Spleen (tissue), 11 donors: ENCODE data around the gene AEBP2. TPM values are rescaled to one million over a fixed set of nuclear protein-coding genes. Genes with fewer than 3 reads are reported as not detected.

Experiments used
- DNase-seq: peaks from one replicate; pipeline ENCODE4 v3.0.0-alpha.2; 2020
- H3K27ac ChIP-seq, 8 donors: fragments of 200-600 bp; sonication (generic) in 7 of 8; 1 replicate in 4 of 8; 2 replicates in 4 of 8; pipeline versions ENCODE4 v1.5.0 to v1.8.0; 2016 to 2021; ENCODE audit warnings: inconsistent platforms in 4 of 8, mild to moderate bottlenecking in 4 of 8, moderate library complexity in 1 of 8
- H3K27me3 ChIP-seq, 7 donors: fragments of 200-600 bp; sonication (generic) in 6 of 7; replicated peaks in 1 of 7; 1 replicate in 4 of 7; 2 replicates in 3 of 7; pipeline versions ENCODE4 v1.5.0 to v1.8.0; 2016 to 2021; ENCODE audit warnings: inconsistent platforms in 3 of 7, mild to moderate bottlenecking in 1 of 7
- H3K36me3 ChIP-seq, 6 donors: fragments of 200-600 bp; sonication (generic) in 5 of 6; 1 replicate in 4 of 6; 2 replicates in 2 of 6; pipeline versions ENCODE4 v1.5.0 to v1.8.0; 2016 to 2021; ENCODE audit warnings: inconsistent platforms in 2 of 6
- H3K4me1 ChIP-seq, 6 donors: fragments of 200-600 bp; sonication (generic) in 5 of 6; 1 replicate in 3 of 6; 2 replicates in 3 of 6; pipeline versions ENCODE4 v1.5.0 to v1.8.0; 2016 to 2021; ENCODE audit warnings: inconsistent platforms in 3 of 6
- H3K4me3 ChIP-seq, 8 donors: fragments of 200-600 bp; sonication (generic) in 7 of 8; 1 replicate in 4 of 8; 2 replicates in 4 of 8; pipeline versions ENCODE4 v1.5.0 to v1.8.0; 2016 to 2021; ENCODE audit warnings: inconsistent platforms in 4 of 8, mild to moderate bottlenecking in 4 of 8, moderate library complexity in 2 of 8
- H3K9me3 ChIP-seq, 8 donors: fragments of 200-600 bp; sonication (generic) in 7 of 8; 1 replicate in 4 of 8; 2 replicates in 4 of 8; pipeline versions ENCODE4 v1.5.0 to v1.8.0; 2016 to 2021; ENCODE audit warnings: inconsistent platforms in 4 of 8
- CTCF ChIP-seq, 11 experiments: fragments of 200-600 bp in 7 of 11; fragments of 450-650 bp in 4 of 11; sonication (generic) in 4 of 11; IDR thresholded peaks in 8 of 11; conservative IDR thresholded peaks in 3 of 11; 1 replicate in 7 of 11; 2 replicates in 4 of 11; pipeline versions ENCODE4 v1.4.0 to v1.8.0; 2016 to 2021; ENCODE audit warnings: antibody characterized with exemption in 11 of 11, inconsistent platforms in 4 of 11, mild to moderate bottlenecking in 1 of 11
- POLR2A ChIP-seq, 3 donors: fragments of 450-650 bp; IDR thresholded peaks; one replicate each; pipeline ENCODE4 v1.5.1; 2017; ENCODE audit warnings: antibody characterized with exemption in 3 of 3, mild to moderate bottlenecking in 1 of 3
- POLR2AphosphoS5 ChIP-seq, 3 donors: sonication (generic); formaldehyde crosslinking; IDR thresholded peaks; one replicate each; pipeline ENCODE4 v1.5.1; 2017; ENCODE audit warnings: antibody characterized with exemption in 3 of 3
- WGBS, 5 donors: extraction: QIAGEN DNeasy Blood & Tissue Kit in 3 of 5; methylation state at CpG; one replicate each; pipeline versions ENCODE4 v1.1.5 to v1.1.7; 2013 to 2018; 5-methylcytosine and 5-hydroxymethylcytosine counted together
- intact Hi-C: fragments of 100-400 bp; cut with DNase I; formaldehyde crosslinking; loops from one replicate; pipeline ENCODE4 v1.15.0; 2023; ENCODE audit warnings: low total_unique reads
- polyA plus RNA-seq, 3 donors: library from polyadenylated mRNA; stranded (reverse); fragments of 200-250 nt; gene quantifications; one replicate each; pipeline ENCODE4 v1.2.1, GENCODE V29; 2013
- total RNA-seq, 7 donors: library from RNA; depleted of rRNA in 3 of 7; stranded (reverse); fragments of >200 nt in 3 of 7; fragmentation: NEBNext Ultra II Directional in 4 of 7; extraction: Animal tissue kit (Norgen Biotek cat#: 25700) in 4 of 7; gene quantifications; one replicate each; pipeline versions ENCODE4 v1.1.0 to v1.2.1, GENCODE V29; 2016 to 2021
- donor health status: healthy with polysubstance abuse.
- donor health status: DM: no; HTN: no; CAD: no; lungs with moderate emphysema.
- donor health status: DM: no; HTN: no; CAD: no.
- donor health status: Bipolar disorder and iron deficiency.
- donor health status: healthy.
- donor health status: DM: no; HTN: no; CAD: no.
- donor health status: DM: yes; HTN: yes; CAD: no.

AEBP2 gene
- total and polyA plus RNA-seq, 10 donors, result 11.4 to 53.4 (median 42.0) TPM

GRCh38 chr12:19447386-19447785 lies 8.1 kb downstream of the AEBP2 start:
- Histone ChIP-seq H3K36me3 (peaks cover 0 to 22% (median 0%) of the 10 kb centered on the region in 6 donors), H3K27me3 (no peaks in the 10 kb centered on the region), H3K4me3 (no peak overlapping the region), H3K27ac (no peak overlapping the region), H3K9me3 (no peaks in the 10 kb centered on the region), H3K4me1 (peaks cover 23 to 100% (median 61%) of the 10 kb centered on the region in 6 donors)
- WGBS, 5 donors, result 87 to 91% (median 88%) methylated on average over 8 of the region's 8 CpGs
- intact Hi-C loops, result no loop called here
- TF ChIP-seq CTCF (IDR thresholded peaks at IDR 0.05 in 8 of 11, conservative IDR thresholded peaks at IDR 0.05 in 3 of 11), result no peak
- no peak for TF ChIP-seq POLR2AphosphoS5 (IDR thresholded peaks at IDR 0.05)
- TF ChIP-seq POLR2A (IDR thresholded peaks at IDR 0.05), result no peak
- DNase-seq, result no peak

- H3K4me3 ChIP-seq, result no peak overlapping the region
- DNase-seq, result no peak
- no peaks in the 10 kb centered on the region for H3K9me3 ChIP-seq
- H3K4me1 ChIP-seq, result peaks cover 10 to 98% (median 45%) of the 10 kb centered on the region in 6 donors
- peak overlapping the region in 1 of 8 donors; percentile 12 for H3K27ac ChIP-seq
- 89 to 96% (median 93%) methylated on average over 4 of the region's 4 CpGs for WGBS, 5 donors
- TF ChIP-seq CTCF (IDR thresholded peaks at IDR 0.05 in 8 of 11, conservative IDR thresholded peaks at IDR 0.05 in 3 of 11) (no peak), POLR2A (IDR thresholded peaks at IDR 0.05) (no peak), POLR2AphosphoS5 (IDR thresholded peaks at IDR 0.05) (no peak)
- no peaks in the 10 kb centered on the region for H3K27me3 ChIP-seq
- peaks cover 0 to 11% (median 0%) of the 10 kb centered on the region in 6 donors for H3K36me3 ChIP-seq
- intact Hi-C loops, result no loop called here
Observed at GRCh38 chr12:19449814-19450213, 10.5 kb downstream of the AEBP2 start.

- Histone ChIP-seq H3K4me1 (peaks cover 9 to 96% (median 42%) of the 10 kb centered on the region in 6 donors), H3K27ac (peak overlapping the region in 1 of 8 donors; percentile 12), H3K36me3 (peaks cover 0 to 6% (median 0%) of the 10 kb centered on the region in 6 donors), H3K4me3 (no peak overlapping the region), H3K9me3 (no peaks in the 10 kb centered on the region), H3K27me3 (no peaks in the 10 kb centered on the region)
- WGBS, 5 donors, result 71 to 83% (median 76%) methylated on average over 4 of the region's 4 CpGs
- intact Hi-C loops, result no loop called here
- TF ChIP-seq POLR2A (IDR thresholded peaks at IDR 0.05) (no peak), POLR2AphosphoS5 (IDR thresholded peaks at IDR 0.05) (no peak), CTCF (IDR thresholded peaks at IDR 0.05 in 8 of 11, conservative IDR thresholded peaks at IDR 0.05 in 3 of 11) (no peak)
- no peak for DNase-seq
Observed at GRCh38 chr12:19450362-19450761, 11.1 kb downstream of the AEBP2 start.

GRCh38 chr12:19451196-19451595 lies 11.9 kb downstream of the AEBP2 start:
- no peaks in the 10 kb centered on the region for H3K9me3 ChIP-seq
- H3K27ac ChIP-seq, result peak overlapping the region in 1 of 8 donors; percentile 14
- TF ChIP-seq CTCF (IDR thresholded peaks at IDR 0.05 in 8 of 11, conservative IDR thresholded peaks at IDR 0.05 in 3 of 11) (no peak), POLR2AphosphoS5 (IDR thresholded peaks at IDR 0.05) (no peak), POLR2A (IDR thresholded peaks at IDR 0.05) (no peak)
- intact Hi-C loops, result no loop called here
- 56 to 83% (median 70%) methylated on average over 6 of the region's 6 CpGs for WGBS, 5 donors
- DNase-seq, result no peak
- H3K4me3 ChIP-seq, result no peak overlapping the region
- H3K27me3 ChIP-seq, result no peaks in the 10 kb centered on the region
- peaks cover 0 to 4% (median 0%) of the 10 kb centered on the region in 6 donors for H3K36me3 ChIP-seq
- H3K4me1 ChIP-seq, result peaks cover 9 to 88% (median 41%) of the 10 kb centered on the region in 6 donors
